Measurements from ENCODE around the gene CYBA.
A peak's percentile ranks its signal among the peaks of the same experiment; 100 is the strongest.

Gene CYBA

GRCh38 chr16:88659160-88659559 lies 8.3 kb upstream of the CYBA start:
- DNase-seq, result no peak

DNA sequence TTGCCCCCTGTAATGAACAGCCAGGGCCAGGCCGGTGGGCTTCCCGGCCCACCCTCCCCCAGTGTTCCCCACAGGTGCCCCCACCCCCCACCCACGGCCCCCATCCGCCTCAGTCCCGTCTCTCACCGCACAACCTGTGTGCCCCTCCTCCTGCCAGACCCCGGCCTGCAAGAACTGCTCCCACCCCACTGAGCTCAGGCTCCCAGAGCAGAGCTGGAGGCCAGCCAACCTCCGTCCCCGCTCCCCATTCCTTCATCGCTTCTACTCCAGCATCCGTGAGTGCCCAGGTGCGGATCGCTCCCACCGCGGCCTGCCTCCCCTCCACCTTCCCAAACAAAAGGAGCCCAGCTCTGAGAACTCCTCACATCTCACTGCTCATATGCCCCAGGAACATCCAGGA lies 7.9 kb upstream of the CYBA start:
- no peak for DNase-seq

DNA sequence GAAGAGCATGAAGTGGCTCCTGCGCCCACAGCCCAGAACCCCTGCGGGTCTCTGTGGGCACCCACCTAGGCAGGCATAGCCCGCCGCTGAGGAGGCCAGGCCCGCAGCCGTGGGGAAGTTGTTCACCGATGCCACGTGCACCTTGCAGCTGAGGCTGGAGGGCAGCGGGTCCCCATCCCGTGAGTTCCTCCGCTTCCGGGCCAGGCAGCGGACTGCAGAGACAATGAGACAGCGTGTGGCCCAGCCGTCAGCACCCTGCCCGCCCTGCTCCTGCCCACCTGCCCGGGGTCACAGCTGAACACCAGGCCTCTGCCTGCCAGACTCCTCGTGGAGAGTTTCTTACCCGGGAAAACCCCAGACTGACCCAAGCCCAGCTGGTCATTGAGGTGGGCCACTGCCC lies 6.5 kb upstream of the CYBA start:
- DNase-seq, result no peak

DNA sequence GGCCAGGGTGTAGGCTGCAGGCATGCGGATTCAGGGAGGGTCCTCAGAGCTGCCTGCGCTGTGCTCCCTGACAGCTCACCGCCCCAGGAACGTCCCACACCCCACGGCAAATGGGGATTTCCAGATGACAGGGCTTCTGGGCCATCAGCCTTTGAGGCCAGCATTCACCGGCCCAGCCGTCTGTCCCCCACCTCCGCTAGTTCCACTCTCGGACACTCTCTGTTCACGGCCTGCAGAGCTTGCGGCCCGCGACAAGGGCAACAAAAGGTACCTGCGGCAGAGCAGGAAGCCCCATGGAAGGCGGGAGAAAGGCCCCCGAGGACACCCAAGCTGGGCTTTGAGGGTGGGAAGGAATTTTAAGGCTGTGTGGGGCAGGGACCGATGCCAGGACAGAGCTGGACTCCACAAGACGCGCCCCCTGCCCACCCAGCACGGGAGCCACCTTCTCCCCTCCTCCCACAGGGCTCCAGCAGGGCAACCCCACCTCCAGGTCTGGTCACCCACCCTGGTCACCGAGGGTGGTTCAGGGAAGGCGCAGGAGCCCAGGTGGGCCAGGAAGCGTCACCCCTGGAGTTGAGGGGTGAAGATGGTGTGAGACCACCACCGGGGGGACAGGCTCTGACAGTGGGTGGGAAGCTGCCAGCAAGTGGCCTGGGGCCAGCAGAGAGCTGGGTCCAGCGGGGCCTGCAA lies 5.6 kb upstream of the CYBA start:
- DNase-seq, result no peak

DNA sequence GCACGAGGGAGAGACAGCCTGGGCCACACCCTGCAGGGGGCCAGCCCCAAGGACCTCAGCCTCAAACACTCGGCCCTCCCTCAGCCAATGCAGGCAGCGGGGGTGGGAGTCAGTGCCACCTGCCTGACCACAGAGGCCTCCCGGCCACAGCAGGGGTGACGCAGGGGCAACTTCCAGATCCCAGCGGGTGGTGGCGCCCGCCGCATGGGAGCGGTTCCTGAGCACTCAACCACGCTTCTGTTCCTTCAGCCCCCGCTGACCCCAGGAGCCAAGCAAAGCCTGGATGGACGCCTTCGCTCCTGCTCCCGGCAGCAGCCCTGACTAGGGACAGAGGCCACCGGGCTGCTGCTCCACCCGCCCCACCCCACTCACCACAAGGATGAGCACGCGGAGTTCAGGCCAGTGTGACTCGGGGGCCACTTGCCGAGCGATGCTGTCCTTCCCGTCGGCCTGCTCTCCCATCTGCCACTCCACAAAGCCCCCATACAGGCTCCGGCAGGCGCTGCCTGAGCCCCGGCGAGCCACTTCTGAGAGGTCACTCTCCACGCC lies 5.0 kb upstream of the CYBA start:
- DNase-seq, result no peak

DNA sequence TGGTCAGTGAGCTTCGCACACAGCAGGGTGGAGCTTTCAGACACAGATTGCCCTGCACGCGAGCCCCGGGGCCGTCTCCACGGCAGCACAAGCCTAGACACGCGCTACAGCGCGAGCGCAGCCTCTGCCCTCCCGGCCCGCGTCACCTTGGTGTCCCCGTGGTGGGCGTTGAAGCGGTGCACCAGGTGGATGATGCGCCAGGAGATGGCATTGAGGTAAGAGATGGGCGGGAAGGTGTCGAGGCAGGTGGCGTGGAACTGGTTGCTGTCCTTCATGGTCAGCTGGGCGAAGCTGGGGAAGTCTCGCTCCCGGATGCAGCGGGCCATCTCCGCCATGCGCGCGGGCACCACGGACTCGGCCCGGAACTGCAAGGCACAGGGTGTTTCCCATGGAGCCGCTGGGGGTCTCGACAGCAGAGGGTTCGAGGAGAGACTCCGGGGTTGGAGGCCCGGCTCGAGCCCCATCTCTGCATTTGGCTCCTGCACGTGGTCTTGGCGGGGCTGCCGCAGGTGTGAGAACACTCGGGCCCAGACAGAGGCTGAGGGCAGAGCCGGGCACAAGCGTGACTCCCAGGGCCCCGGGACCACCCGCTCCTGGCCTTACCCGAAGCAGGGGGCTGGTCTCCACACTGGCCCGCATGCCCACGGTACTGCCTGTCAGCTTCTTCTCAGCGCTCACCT lies 4.3 kb upstream of the CYBA start:
- DNase-seq, result no peak

DNA sequence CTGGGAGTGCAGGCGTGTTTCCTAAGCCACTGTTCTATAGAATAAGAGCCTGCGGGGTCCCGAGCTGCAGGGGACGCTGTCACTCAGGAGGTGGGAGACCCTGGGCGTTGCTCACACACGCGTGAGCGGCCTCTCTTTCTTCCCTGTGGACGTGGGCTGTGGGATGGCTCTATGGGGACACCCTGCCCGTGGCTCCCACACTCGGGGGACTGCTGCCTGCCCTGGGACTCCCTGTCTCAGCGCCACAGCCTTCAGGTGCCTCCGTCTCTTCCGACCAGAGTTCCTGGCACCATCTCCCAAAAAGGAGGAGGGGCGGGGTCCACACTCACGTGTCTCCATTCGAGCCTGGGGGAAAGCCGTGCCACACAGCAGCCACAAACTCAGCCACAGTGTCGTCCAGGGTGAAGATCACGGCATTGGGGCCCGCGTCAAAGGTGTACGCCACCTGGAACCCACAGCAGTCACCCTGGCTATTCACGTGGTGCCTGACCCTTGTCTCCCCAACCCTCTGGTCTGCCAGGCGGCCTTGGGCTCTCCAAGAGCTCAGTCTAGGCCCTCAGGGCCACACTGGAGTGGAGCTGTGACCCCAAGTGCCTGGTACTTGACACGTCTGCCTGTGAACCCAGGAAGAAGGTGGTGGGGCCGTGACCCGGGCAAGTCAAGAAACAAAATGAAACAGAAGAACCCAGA lies 3.7 kb upstream of the CYBA start:
- no peak for DNase-seq

DNA sequence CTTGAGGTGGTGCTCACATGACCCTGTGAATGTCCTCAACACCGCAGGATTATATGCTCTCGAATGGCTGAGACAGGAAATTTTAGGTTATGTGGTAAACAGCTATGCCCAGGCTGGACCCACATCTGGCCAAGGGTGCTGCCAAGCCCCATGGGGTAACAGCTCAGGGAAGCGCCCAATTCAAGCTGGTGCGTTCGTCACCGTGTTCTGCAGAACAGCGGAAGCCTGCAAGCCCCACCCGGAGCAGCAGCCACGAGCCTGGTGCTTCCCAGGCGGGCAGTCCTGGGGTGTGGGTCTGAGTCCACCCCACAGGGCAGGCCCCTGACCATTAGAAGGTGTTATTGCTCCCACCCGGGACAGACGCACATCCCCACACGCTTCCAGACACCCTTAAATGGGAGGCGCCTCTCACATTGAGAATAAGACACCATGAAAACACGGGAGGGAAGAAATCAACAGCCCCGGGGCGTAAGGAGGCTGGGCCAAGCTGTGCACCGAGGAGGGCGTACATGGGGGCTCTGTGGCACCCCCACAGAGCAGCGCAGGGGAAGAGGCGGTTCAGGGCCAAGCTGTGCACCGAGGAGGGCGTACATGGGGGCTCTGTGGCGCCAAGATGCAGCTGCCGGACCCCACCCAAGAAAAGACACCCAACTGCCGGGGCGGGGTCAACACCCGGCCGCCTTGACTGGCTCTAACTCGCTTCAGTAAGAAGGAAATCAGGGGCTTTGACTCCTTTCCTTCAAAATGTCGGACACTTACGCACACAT lies 2.9 kb upstream of the CYBA start:
- no peak for DNase-seq

GRCh38 chr16:88653101-88653500 lies 2.2 kb upstream of the CYBA start:
- DNase-seq, result no peak

DNA sequence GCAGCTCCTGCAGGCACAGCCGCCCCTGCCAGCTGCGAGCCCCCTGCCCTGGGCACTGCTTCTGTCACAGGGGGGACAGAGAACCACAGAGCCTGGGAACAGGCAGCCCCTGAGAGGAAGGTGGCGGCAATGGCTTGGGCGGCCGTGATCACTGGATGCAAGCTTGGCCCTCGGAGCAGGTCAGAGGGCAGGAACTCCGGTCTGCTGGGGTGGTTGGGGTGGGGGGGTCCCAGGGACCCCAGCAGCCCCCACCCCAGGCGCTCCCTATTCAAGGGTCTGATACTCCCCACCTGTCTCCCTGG lies 1.9 kb upstream of the CYBA start:
- no peak for DNase-seq

GRCh38 chr16:88651989-88652761 lies 1.3 kb upstream of the CYBA start:
- no peak for DNase-seq

DNA sequence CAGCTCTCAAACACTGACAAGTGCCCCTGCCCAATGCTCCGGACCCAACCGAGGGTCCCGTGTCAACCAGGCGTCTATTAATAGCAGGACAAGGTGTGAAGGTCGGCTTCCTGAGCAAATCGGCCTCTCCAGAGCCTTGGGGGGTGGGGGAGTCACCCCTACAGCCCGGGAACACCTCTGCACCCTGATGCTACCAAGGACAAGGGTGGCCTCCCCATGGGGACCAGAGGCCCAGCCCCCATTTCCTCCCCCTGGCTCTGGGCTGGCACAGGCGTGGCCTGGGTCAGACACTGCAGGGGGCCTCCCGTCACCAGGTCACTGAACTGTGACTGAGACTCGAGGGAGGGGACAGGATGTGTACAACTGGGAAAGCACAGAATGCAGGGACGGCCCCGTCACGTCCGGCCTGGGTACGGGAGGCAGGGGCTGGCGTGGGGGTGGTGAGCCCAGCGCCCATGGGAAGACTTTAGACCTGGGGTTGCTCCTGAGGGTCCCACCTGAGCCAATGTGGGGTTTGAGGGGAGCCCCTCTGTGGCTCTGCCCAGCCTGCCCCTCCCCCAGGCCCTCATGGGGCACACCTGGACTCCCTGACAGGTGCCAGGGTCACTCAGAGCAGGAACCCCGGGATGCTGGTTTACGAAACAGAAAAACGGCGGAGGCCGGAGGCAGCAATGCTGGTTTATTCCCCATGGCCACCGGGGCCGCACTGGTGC lies 579 bp upstream of the CYBA start:
- DNase-seq, result peak; percentile 89

DNA sequence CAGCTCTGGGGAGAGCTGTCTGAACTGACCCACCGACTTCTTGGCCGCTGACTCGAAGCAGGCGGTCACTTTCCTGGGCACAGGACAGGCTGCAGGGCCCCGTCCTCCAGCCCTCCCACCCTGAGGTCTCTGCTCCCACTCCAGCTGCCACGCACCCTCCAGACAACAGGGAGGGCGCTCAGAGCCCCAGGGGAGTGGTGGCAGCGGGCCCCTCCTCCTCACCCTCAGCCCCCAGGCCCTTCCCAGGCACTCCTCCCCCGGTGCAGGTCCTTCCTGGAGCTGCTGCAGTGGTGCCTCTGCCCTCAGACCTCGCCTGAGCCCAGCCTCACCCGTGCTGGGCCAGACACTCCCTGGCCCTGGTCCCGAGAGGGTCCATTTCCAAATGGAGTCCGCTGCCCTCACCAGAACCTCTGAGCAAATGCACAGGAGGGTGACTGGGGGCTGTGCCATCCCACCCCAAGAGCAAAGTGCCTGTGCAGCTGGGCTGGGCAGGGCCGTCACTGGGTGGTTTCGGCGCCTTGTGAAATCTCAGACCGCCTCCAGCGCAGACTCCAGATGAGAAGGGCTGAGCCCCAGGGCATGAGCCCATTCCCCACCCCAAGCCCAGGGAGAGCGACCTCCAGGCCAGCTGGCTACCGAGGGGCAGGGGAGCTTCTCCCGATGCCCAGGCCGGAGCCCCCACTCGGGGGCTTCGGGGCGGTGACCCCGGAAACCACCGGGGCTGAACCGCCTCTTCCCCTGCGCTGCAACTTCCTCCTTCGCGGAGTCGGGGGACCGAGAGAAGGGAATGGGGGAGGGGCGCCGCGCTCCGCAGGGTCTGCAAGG lies 717 bp downstream of the CYBA start:
- peak; percentile 26 for DNase-seq

GRCh38 chr16:88649195-88649923 lies 1.5 kb downstream of the CYBA start:
- DNase-seq, result no peak

- DNase-seq, result no peak
Measured at GRCh38 chr16:88647178-88648070, 3.4 kb downstream of the CYBA start.

DNA sequence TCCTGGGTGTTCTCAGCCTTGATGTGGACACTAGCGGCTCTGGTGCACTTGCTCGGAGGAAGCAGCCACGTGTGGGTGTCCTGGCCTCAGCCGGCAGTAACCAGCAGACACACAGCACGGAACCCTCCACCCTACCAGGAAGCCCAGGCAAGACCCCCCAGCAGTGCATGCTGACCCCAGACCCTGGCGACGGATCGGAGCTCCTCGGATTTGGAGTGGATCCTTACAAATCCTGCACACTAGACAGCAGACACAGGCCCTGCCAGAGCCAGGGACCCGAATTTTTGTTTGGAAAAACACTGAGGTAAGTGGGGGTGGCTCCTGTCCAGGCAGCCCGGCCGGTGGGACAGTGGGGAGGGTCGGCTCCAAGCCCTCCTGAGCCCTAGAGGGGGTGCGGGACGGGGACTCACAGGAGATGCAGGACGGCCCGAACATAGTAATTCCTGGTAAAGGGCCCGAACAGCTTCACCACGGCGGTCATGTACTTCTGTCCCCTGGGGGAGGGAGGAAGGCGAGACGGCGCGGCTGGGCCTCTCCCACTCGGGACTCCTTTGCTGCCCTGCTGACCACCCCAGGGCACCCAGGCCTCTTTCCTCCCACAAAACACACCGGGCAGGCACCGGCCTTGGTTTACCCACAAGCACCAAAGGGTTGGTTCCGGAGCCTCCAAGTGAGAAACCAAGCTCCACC lies 4.4 kb downstream of the CYBA start:
- no peak for DNase-seq

DNA sequence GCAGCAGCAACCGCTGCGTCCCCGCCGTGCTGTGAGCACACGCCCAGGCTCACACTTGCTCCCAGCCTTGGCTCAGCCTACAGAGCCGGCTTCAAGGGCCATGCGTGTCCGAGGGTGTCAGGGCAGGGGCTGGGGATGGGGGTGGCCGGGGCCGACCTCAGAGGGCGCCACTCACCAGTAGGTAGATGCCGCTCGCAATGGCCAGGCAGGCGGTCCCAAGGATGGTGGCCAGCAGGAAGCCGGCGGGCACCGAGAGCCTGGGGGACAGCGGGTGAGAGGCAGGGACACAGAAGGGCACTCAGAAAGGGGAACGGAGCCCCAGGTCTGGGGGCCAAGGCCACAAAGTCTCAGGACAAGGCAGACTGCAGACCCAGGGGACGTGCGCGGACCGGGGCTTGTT lies 4.9 kb downstream of the CYBA start:
- DNase-seq, result no peak

DNA sequence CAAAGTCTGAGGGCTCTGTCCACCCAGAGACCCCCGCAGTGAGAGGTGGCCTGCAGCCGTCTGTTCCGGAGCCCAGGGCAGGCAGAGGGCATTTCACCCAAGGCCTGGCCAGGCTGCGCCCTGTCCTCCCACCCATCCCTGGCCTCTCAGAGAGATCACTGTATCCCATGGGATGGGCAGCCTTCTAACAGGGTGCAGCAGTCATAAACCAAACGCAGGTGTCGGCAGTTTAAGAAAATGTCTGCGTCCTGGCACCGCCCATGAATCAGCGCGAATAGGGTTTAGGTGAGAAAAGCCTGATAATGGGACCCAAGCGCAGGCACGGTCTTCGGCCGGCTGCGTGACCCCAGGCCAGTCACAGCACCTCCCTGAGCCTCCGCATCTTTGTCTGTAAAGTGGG lies 5.4 kb downstream of the CYBA start:
- no peak for DNase-seq

- no peak for DNase-seq
Measured at GRCh38 chr16:88643644-88643932, 7.3 kb downstream of the CYBA start.
